B cell (primary cell): ENCODE results near the gene AKT1. TPM values are rescaled to one million over a fixed set of nuclear protein-coding genes. Genes with fewer than 3 reads are reported as not detected.

Experiments used
- ATAC-seq: fragments of 200-7000 bp; cut with Tn5 transposase; one replicate; pipeline ENCODE4 v1.10.0; 2021; ENCODE audit warnings: low read depth, mild to moderate bottlenecking, moderate number of reproducible peaks, moderate library complexity
- CTCF ChIA-PET: fragments of 350-600 bp; sonication (Branson Sonifier 250); formaldehyde crosslinking; loops from one replicate; lab custom pipeline; 2021; ENCODE audit warnings: antibody characterized with exemption, inconsistent platforms; lab: Charles Lee
- POLR2A ChIA-PET: fragments of 350-600 bp; sonication (Branson Sonifier 250); formaldehyde crosslinking; loops from one replicate; lab custom pipeline; 2021; ENCODE audit warnings: antibody characterized with exemption; lab: Charles Lee
- DNase-seq: peaks from one replicate; pipeline ENCODE4 v3.0.0; 2013
- H2AFZ ChIP-seq: 2 replicates; pipeline ENCODE4 v1.6.1; 2012; ENCODE audit warnings: mild to moderate bottlenecking, low read depth, low read length; ENCODE audit not compliant: insufficient read depth, poor library complexity, severe bottlenecking
- H3K27ac ChIP-seq, 2 donors: 1 replicate in 1 of 2; 2 replicates in 1 of 2; pipeline ENCODE4 v1.5.1; 2012 to 2013; ENCODE audit warnings: low read length in 2 of 2, mild to moderate bottlenecking in 2 of 2, moderate library complexity in 1 of 2
- H3K27me3 ChIP-seq, 4 experiments: fragments of 200-600 bp in 1 of 4; sonication (generic) in 1 of 4; replicated peaks in 1 of 4; 1 replicate in 2 of 4; 2 replicates in 2 of 4; pipeline versions ENCODE4 v1.6.1 to v1.7.0; 2013 to 2016; ENCODE audit warnings: low read length in 3 of 4, mild to moderate bottlenecking in 2 of 4, mixed read lengths in 1 of 4, moderate library complexity in 1 of 4; ENCODE audit not compliant: insufficient read depth in 4 of 4, control insufficient read depth in 3 of 4; ENCODE audit errors: control extremely low read depth in 1 of 4
- H3K36me3 ChIP-seq, 2 experiments: replicated peaks in 1 of 2; 1 replicate in 1 of 2; 2 replicates in 1 of 2; pipeline versions ENCODE4 v1.6.1 to v1.7.1; 2013; ENCODE audit warnings: low read length in 1 of 2; ENCODE audit not compliant: insufficient read depth in 2 of 2, control insufficient read depth in 1 of 2; ENCODE audit errors: control extremely low read depth in 1 of 2, extremely low read depth in 1 of 2
- H3K4me1 ChIP-seq, 2 donors: fragments of 200-600 bp in 1 of 2; sonication (generic) in 1 of 2; 1 replicate in 1 of 2; 2 replicates in 1 of 2; pipeline versions ENCODE4 v1.5.1 to v1.6.1; 2013 to 2017; ENCODE audit warnings: low read length in 2 of 2; ENCODE audit not compliant: control insufficient read depth in 2 of 2, insufficient read depth in 2 of 2
- H3K4me2 ChIP-seq: replicated peaks from 2 replicates; pipeline ENCODE3; 2012; ENCODE audit warnings: mild to moderate bottlenecking, low read depth, low read length; ENCODE audit not compliant: poor library complexity, severe bottlenecking
- H3K4me3 ChIP-seq, 5 experiments: fragments of 200-600 bp in 1 of 5; sonication (generic) in 1 of 5; 1 replicate in 3 of 5; 2 replicates in 2 of 5; pipeline versions ENCODE4 v1.5.1 to v1.7.0; 2011 to 2016; ENCODE audit warnings: low read length in 4 of 5, mild to moderate bottlenecking in 4 of 5, low read depth in 2 of 5, control low read depth in 1 of 5, moderate library complexity in 1 of 5; ENCODE audit not compliant: insufficient read depth in 1 of 5; ENCODE audit errors: control extremely low read depth in 1 of 5, extremely low read depth in 1 of 5
- H3K79me2 ChIP-seq: fragments of 200-600 bp; sonication (generic); one replicate; pipeline ENCODE4 v1.6.0; 2016; ENCODE audit warnings: low read length; ENCODE audit not compliant: control insufficient read depth, insufficient read depth
- H3K9ac ChIP-seq: fragments of 200-600 bp; sonication (generic); 2 replicates; pipeline ENCODE4 v1.6.1; 2017; ENCODE audit warnings: mild to moderate bottlenecking, low read length, moderate library complexity
- H3K9me3 ChIP-seq, 3 donors: one replicate each; pipeline versions ENCODE4 v1.6.1 to v1.7.1; 2013; ENCODE audit warnings: low read length in 2 of 3; ENCODE audit not compliant: control insufficient read depth in 2 of 3, insufficient read depth in 1 of 3; ENCODE audit errors: control extremely low read depth in 1 of 3
- H4K20me1 ChIP-seq: 2 replicates; pipeline ENCODE4 v1.6.0; 2012; ENCODE audit warnings: mild to moderate bottlenecking, low read length; ENCODE audit not compliant: insufficient read depth, control insufficient read depth, poor library complexity, severe bottlenecking
- H3K27ac Mint-ChIP-seq: one replicate; pipeline ENCODE4 v1.8.0; 2021; ENCODE audit warnings: mixed read lengths
- H3K27me3 Mint-ChIP-seq: one replicate; pipeline ENCODE4 v1.8.0; 2021; ENCODE audit warnings: mixed read lengths
- H3K4me1 Mint-ChIP-seq: one replicate; pipeline ENCODE4 v1.8.0; 2021; ENCODE audit warnings: mixed read lengths
- H3K4me3 Mint-ChIP-seq: one replicate; pipeline ENCODE4 v1.8.0; 2021; ENCODE audit warnings: mixed read lengths
- H3K9me3 Mint-ChIP-seq: one replicate; pipeline ENCODE4 v1.8.0; 2022; ENCODE audit warnings: mixed read lengths; ENCODE audit not compliant: insufficient read depth
- EZH2 ChIP-seq: IDR thresholded peaks from 2 replicates; pipeline ENCODE4 v1.6.1; 2012; ENCODE audit warnings: borderline replicate concordance, low read depth, mild to moderate bottlenecking, moderate library complexity, low read length; ENCODE audit not compliant: insufficient read depth, poor library complexity, severe bottlenecking
- whole genome bisulfite sequencing: methylation state at CpG from one replicate; pipeline ENCODE4 v1.1.5; 2013; ENCODE audit warnings: missing lambda C conversion rate; ENCODE audit not compliant: insufficient coverage; 5-methylcytosine and 5-hydroxymethylcytosine counted together
- intact Hi-C: fragments of 100-400 bp; cut with micrococcal nuclease; formaldehyde crosslinking; loops from one replicate; pipeline ENCODE4 v1.10.0; 2022
- polyA plus RNA-seq: library from polyadenylated mRNA; depleted of rRNA; stranded (reverse); fragments of >200 nt; gene quantifications from 2 replicates; pipeline ENCODE4 v1.2.3, GENCODE V29; 2012
- total RNA-seq, 2 donors: library from RNA; stranded (reverse); fragments of 120-200 nt in 1 of 2; gene quantifications; 1 replicate in 1 of 2; 2 replicates in 1 of 2; pipeline versions ENCODE4 v1.2.3 to v1.2.4, GENCODE V29; 2013 to 2022
- TF ChIP-seq, protein P1 (sequence below): fragments of 200-600 bp; IDR thresholded peaks from one replicate; pipeline ENCODE4 v1.8.0; 2022; ENCODE audit warnings: antibody characterized with exemption, mild to moderate bottlenecking

The AKT1 gene
- total and polyA plus RNA-seq, 2 donors (not counting 1 experiment from before 2014, with no cell fraction given) = 71.1 to 90.1 TPM

- peaks cover 77% of the 10 kb centered on the region for H3K79me2 ChIP-seq
- H3K4me2 ChIP-seq = peak overlapping the region; percentile 15
- no peaks in the 10 kb centered on the region for H3K27me3 ChIP-seq
- DNase-seq (no peak), ATAC-seq (no peak)
- TF ChIP-seq, protein P1, sequence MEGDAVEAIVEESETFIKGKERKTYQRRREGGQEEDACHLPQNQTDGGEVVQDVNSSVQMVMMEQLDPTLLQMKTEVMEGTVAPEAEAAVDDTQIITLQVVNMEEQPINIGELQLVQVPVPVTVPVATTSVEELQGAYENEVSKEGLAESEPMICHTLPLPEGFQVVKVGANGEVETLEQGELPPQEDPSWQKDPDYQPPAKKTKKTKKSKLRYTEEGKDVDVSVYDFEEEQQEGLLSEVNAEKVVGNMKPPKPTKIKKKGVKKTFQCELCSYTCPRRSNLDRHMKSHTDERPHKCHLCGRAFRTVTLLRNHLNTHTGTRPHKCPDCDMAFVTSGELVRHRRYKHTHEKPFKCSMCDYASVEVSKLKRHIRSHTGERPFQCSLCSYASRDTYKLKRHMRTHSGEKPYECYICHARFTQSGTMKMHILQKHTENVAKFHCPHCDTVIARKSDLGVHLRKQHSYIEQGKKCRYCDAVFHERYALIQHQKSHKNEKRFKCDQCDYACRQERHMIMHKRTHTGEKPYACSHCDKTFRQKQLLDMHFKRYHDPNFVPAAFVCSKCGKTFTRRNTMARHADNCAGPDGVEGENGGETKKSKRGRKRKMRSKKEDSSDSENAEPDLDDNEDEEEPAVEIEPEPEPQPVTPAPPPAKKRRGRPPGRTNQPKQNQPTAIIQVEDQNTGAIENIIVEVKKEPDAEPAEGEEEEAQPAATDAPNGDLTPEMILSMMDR = no peak
- no peak for TF ChIP-seq EZH2
- intact Hi-C loops = no loop called here
- Mint-ChIP-seq H3K4me3 (no peak overlapping the region), H3K27me3 (no peaks in the 10 kb centered on the region), H3K27ac (no peak overlapping the region), H3K9me3 (no peaks in the 10 kb centered on the region), H3K4me1 (peaks cover 33% of the 10 kb centered on the region)
- POLR2A ChIA-PET = no interaction called here
- H3K4me1 ChIP-seq = peaks cover 26 to 37% of the 10 kb centered on the region in 2 donors
- no peak overlapping the region for H2AFZ ChIP-seq
- peaks cover 77% of the 10 kb centered on the region for H4K20me1 ChIP-seq
- WGBS = 97% methylated on average over 24 of the region's 25 CpGs
- H3K4me3 ChIP-seq = no peak overlapping the region
- H3K9me3 ChIP-seq = no peaks in the 10 kb centered on the region
- H3K27ac ChIP-seq = no peak overlapping the region
- CTCF ChIA-PET = no interaction called here
- no peak overlapping the region for H3K9ac ChIP-seq
- H3K36me3 ChIP-seq = peaks cover 0 to 31% of the 10 kb centered on the region in 2 experiments
These were observed 3.3 kb downstream of the AKT1 start for GRCh38 chr14:104792101-104792884.

- H3K4me2 ChIP-seq = no peak overlapping the region
- ChIA-PET CTCF (no interaction called here), POLR2A (no interaction called here)
- no peaks in the 10 kb centered on the region for H3K27me3 ChIP-seq
- H3K4me1 ChIP-seq = peaks cover 26 to 41% of the 10 kb centered on the region in 2 donors
- 87% methylated on average over 9 of the region's 9 CpGs for WGBS
- ATAC-seq (no peak), DNase-seq (no peak)
- H2AFZ ChIP-seq = no peak overlapping the region
- H3K9me3 ChIP-seq = no peaks in the 10 kb centered on the region
- no peak overlapping the region for H3K9ac ChIP-seq
- H3K4me3 ChIP-seq = no peak overlapping the region
- Mint-ChIP-seq H3K4me1 (peaks cover 30% of the 10 kb centered on the region), H3K9me3 (no peaks in the 10 kb centered on the region), H3K27me3 (no peaks in the 10 kb centered on the region), H3K27ac (no peak overlapping the region), H3K4me3 (no peak overlapping the region)
- peaks cover 86% of the 10 kb centered on the region for H4K20me1 ChIP-seq
- no peak for TF ChIP-seq EZH2
- TF ChIP-seq, protein P1 = no peak
- no peak overlapping the region for H3K27ac ChIP-seq
- peaks cover 0 to 33% of the 10 kb centered on the region in 2 experiments for H3K36me3 ChIP-seq
- H3K79me2 ChIP-seq = peaks cover 84% of the 10 kb centered on the region
- intact Hi-C loops = no loop called here
These were observed 4.1 kb downstream of the AKT1 start for GRCh38 chr14:104791425-104791824.
